Rectal smooth muscle tissue (tissue), 1 donor: ENCODE results near the gene DENND4B.
"Not testable (repeated sequence)": the region's sequence is repeated elsewhere in the genome, so short reads cannot be mapped to it uniquely, and the experiment has no call there.

Source experiments
- H3K27ac ChIP-seq: one replicate; pipeline ENCODE4 v1.7.0; 2013; ENCODE audit warnings: low read depth, low read length, inconsistent platforms
- H3K27me3 ChIP-seq: one replicate; pipeline ENCODE4 v1.7.0; 2013; ENCODE audit warnings: low read length; ENCODE audit not compliant: control insufficient read depth, insufficient read depth
- H3K36me3 ChIP-seq: one replicate; pipeline ENCODE4 v1.7.0; 2013; ENCODE audit warnings: low read length; ENCODE audit not compliant: control insufficient read depth, insufficient read depth
- H3K4me1 ChIP-seq: one replicate; pipeline ENCODE4 v1.7.0; 2013; ENCODE audit warnings: low read length; ENCODE audit not compliant: control insufficient read depth, insufficient read depth
- H3K4me3 ChIP-seq: one replicate; pipeline ENCODE4 v1.7.0; 2013; ENCODE audit warnings: low read length
- H3K9ac ChIP-seq: one replicate; pipeline ENCODE4 v1.7.0; 2013; ENCODE audit warnings: low read length

DENND4B gene

DNA sequence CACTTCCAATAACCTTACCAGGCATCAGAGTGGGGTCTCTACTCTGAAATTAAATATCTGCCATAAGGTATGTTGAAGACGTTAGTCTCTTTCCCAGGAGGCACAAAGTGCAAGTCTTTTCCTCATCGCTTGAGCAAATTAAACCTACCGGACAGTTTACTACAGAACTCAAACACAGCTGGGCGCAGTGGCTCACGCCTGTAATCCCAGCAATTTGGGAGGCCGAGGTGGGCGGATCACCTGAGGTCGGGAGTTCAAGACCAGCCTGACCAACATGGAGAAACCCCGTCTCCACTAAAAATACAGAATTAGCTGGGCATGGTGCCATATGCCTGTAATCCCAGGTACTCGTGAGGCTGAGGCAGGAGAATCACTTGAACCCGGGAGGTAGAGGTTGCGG, 32.6 kb upstream of the DENND4B start:
- not testable (repeated sequence) for H3K4me3 ChIP-seq, H3K27me3 ChIP-seq, H3K4me1 ChIP-seq, H3K9ac ChIP-seq, H3K36me3 ChIP-seq, H3K27ac ChIP-seq

DNA sequence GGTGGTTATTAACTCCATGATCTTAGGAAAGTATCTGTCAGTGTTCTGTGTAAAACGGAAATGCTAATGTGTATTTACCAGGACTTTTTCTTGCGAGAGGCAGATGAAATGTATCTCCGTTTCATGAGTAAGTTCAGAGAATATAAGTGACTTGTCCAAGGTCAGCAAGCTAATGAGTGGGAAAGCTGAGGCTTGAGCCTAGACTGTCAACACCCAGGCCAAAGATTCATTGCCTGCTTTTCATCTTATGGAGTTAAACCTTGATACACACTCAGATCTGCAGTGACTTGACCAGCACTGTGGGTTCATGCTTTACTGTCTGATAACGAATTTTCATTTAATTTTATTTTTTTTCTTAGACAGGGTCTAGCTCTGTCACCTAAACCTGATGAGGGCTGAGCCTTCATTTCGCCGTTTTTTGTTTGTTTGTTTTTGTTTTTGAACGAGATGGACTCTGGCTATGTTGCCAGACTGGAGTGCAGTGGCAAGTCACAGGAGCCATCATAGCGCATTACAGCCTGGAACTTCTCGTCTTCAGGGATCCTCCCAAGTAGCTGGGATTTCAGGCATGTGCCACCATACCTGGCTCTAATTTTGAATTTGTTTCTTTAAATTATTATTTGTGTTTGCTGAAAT, 31.9 kb upstream of the DENND4B start:
- peak overlapping the region; percentile 89 for H3K4me3 ChIP-seq
- peaks cover 3% of the 10 kb centered on the region for H3K36me3 ChIP-seq
- no peaks in the 10 kb centered on the region for H3K27me3 ChIP-seq
- peaks cover 6% of the 10 kb centered on the region for H3K4me1 ChIP-seq
- H3K27ac ChIP-seq, result peak overlapping the region; percentile 79
- H3K9ac ChIP-seq, result no peak overlapping the region

DNA sequence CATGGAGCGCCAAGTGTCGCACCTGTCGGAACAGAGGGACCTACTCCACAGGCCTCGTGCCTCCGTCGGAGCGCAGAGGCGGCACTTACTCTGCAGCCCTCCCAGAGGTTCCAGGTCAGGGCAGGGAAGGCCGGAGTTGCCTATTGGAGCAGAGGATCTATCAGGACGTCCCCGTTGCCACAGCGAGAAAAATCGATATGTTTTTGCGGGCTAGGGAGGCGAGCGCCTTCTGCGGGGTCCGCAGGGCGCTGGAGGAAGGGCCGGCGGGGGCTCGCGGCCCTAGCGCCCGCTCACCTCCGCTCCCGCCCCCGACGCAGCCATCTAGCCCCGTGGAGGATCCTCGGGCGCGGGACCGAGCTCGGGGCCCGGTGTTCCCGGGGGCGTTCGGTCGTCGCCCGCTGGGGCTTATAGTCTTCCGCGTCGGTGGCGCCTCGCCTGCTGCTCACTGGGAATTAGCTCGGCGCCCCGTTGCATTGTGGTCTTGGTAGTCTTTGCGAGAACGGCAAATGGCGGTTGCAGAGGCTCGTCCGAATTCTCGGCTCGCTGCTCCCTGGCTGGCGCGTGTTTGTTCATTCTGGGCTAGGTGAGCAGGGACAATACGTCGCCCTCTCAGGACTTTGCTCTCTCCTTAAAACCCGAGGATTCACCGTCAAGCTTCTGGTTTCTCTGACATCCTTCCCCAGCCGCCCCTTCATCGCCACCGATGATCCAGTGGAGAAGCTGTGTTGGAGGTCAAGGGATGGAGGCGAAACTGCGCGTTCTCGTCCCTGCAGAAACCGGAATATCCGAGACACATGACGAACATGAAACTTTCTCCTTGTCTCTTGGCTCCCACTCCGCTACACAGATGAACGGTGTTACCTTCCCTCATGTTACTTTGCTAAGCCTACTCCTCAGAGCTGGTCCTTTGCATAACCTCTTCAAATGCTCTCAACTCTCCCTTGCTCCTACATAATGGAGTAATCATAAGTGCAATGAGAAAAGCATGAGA, 31.0 kb upstream of the DENND4B start, which contains the start of gene JTB:
TSS of gene JTB (minus strand) at position 425 of the 991 bp plus-strand sequence. CDS start at position 3, 422 bp downstream.
- Histone ChIP-seq H3K4me1 (peaks cover 6% of the 10 kb centered on the region), H3K9ac (peak within 1 kb of the TSS; percentile 78), H3K36me3 (peaks cover 5% of the 10 kb centered on the region), H3K27ac (peak within 1 kb of the TSS; percentile 79), H3K27me3 (no peaks in the 10 kb centered on the region), H3K4me3 (peak within 1 kb of the TSS; percentile 89)

DNA sequence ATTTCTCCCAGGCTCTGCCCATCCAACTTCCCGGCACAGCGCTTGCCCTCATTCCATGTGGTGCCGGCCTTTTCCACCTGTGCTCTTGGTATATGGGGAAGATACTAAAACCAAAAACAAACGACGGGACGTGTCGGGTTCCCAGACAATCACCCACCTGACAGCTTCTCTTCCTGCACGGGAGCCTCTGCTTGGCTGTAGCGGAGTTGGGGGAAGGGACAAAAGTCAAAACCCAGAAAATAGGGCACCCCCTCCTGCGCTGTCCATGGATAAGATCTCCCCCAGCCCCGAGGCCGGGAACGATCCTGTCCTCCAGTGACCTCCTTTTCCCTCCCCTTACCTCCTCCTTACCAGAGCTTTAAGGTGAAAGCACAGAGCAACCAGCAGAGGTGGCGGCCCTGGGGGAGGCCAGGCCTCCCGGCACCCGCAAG, 30.3 kb upstream of the DENND4B start:
- H3K4me1 ChIP-seq, result peaks cover 6% of the 10 kb centered on the region
- H3K36me3 ChIP-seq, result peaks cover 5% of the 10 kb centered on the region
- no peaks in the 10 kb centered on the region for H3K27me3 ChIP-seq
- H3K9ac ChIP-seq, result peak overlapping the region; percentile 78
- peak overlapping the region; percentile 79 for H3K27ac ChIP-seq
- H3K4me3 ChIP-seq, result peak overlapping the region; percentile 89

DNA sequence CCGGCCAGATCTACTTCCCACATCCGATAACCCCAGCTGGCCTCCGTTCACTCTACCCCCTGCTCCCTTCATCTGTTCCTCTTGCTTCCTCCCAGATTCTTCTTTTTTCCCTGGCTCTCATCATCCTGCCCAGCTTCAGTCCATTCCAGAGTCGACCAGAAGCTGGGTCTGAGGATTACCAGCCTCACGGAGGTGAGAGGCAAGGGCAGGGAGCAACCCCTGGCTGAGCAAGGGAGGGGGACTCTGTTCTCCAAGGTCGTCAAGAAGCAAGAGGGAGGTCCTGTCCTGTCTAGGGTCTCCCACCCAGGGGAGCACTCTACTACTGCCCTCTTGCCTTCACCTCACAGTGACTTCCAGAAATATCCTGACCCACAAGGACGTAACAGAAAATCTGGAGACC, 27.0 kb upstream of the DENND4B start:
- peaks cover 6% of the 10 kb centered on the region for H3K4me1 ChIP-seq
- H3K27ac ChIP-seq, result no peak overlapping the region

DNA sequence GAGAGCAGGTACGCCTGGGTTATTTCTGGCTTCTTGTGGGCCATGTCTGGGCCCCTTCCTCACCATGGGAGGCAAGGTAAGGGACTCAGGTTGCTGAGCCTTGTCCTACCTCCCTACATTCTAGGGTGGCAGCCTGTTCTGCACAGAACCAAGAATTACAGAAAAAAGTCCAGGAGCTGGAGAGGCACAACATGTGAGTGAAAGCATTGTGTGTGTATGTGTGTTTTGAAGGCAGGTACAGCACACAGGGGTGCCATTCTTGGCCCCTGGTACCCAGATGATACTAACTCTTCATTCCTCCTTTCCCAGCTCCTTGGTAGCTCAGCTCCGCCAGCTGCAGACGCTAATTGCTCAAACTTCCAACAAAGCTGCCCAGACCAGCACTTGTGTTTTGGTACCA, 26.6 kb upstream of the DENND4B start:
- peaks cover 5% of the 10 kb centered on the region for H3K36me3 ChIP-seq
- H3K4me3 ChIP-seq, result no peak overlapping the region
- no peak overlapping the region for H3K9ac ChIP-seq
- H3K27ac ChIP-seq, result no peak overlapping the region
- no peaks in the 10 kb centered on the region for H3K27me3 ChIP-seq
- H3K4me1 ChIP-seq, result peaks cover 9% of the 10 kb centered on the region

More for the DNA sequence above, 27.0 kb upstream of the DENND4B start:
- Histone ChIP-seq H3K4me3 (no peak overlapping the region), H3K27me3 (no peaks in the 10 kb centered on the region), H3K9ac (no peak overlapping the region), H3K36me3 (peaks cover 5% of the 10 kb centered on the region)

DNA sequence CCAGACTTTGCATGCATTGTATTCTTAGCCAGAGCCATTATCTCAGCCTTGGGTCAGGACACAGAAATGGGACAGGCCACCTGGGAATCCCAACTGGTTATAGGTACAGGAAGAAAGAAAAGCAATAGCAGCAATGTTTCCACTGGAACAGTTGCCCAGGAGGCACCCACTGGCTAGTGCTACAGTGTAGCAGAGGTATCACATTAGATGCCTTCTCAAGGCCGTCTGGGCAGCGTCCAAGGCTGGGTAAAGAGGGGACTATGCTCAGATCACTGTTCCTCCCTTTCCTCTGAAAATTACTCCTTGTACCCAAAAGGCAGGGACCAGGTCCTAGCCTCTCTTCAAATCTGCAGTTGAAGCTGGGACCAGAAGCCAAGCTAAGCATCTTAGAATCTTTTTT, 23.8 kb upstream of the DENND4B start:
- peaks cover 5% of the 10 kb centered on the region for H3K36me3 ChIP-seq
- H3K4me1 ChIP-seq, result peaks cover 10% of the 10 kb centered on the region
- H3K27me3 ChIP-seq, result no peaks in the 10 kb centered on the region
- H3K27ac ChIP-seq, result no peak overlapping the region
- H3K9ac ChIP-seq, result no peak overlapping the region
- H3K4me3 ChIP-seq, result no peak overlapping the region

DNA sequence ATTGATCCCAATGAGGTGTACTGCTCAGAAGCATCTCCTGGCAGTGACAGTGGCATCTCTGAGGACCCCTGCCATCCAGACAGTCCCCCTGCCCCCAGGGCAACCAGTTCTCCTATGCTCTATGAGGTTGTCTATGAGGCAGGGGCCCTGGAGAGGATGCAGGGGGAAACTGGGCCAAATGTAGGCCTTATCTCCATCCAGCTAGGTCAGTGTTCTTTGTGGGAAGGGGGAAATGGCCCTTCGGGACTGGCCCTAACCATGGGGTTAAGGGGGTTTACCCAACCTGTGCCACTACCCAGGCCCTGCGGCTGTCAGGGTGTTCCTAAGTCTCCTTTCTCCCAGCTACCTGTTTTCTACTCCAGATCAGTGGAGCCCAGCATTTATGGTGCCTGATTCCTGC, 22.5 kb upstream of the DENND4B start:
- Histone ChIP-seq H3K4me3 (no peak overlapping the region), H3K4me1 (peaks cover 14% of the 10 kb centered on the region)

DNA sequence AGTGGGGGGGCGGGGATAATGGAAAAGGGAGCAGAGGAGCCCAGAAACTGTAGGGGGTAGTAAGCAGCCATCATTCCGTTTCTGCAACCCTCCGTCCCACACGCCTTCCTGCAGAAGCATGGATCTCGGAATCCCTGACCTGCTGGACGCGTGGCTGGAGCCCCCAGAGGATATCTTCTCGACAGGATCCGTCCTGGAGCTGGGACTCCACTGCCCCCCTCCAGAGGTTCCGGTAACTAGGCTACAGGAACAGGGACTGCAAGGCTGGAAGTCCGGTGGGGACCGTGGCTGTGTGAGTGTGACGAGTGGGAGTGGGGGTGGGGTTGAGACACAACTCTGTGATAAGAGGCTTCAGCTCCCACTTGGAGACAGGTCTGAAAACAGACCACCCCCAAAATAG, 21.9 kb upstream of the DENND4B start:
- Histone ChIP-seq H3K4me1 (peaks cover 14% of the 10 kb centered on the region), H3K36me3 (peaks cover 5% of the 10 kb centered on the region), H3K27ac (peak overlapping the region; percentile 14), H3K9ac (peak overlapping the region; percentile 53), H3K4me3 (peak overlapping the region; percentile 71), H3K27me3 (no peaks in the 10 kb centered on the region)

More for the DNA sequence above, 22.5 kb upstream of the DENND4B start:
- Histone ChIP-seq H3K9ac (no peak overlapping the region), H3K27ac (no peak overlapping the region), H3K27me3 (no peaks in the 10 kb centered on the region), H3K36me3 (peaks cover 5% of the 10 kb centered on the region)

DNA sequence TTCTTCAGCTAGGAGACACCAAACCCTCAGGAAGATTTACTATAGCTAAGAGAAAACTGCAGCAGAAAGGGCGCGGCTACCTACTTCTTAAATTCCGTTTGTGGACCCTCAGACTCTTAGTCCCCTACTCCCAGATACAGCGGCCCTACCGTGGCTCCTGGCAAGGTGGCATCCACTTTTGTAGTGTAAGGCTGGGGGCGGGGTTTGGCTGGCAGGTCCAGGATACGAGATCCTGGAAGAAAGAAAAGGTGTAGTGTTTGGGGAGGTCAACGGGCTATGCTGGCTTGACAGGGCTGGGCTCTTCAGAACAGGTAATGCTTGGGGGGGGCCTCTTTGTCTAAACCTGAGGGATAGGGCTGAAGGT, 21.5 kb upstream of the DENND4B start:
- Histone ChIP-seq H3K27me3 (no peaks in the 10 kb centered on the region), H3K27ac (peak overlapping the region; percentile 89), H3K4me3 (peak overlapping the region; percentile 71), H3K9ac (peak overlapping the region; percentile 29), H3K4me1 (peaks cover 14% of the 10 kb centered on the region), H3K36me3 (peaks cover 2% of the 10 kb centered on the region)

DNA sequence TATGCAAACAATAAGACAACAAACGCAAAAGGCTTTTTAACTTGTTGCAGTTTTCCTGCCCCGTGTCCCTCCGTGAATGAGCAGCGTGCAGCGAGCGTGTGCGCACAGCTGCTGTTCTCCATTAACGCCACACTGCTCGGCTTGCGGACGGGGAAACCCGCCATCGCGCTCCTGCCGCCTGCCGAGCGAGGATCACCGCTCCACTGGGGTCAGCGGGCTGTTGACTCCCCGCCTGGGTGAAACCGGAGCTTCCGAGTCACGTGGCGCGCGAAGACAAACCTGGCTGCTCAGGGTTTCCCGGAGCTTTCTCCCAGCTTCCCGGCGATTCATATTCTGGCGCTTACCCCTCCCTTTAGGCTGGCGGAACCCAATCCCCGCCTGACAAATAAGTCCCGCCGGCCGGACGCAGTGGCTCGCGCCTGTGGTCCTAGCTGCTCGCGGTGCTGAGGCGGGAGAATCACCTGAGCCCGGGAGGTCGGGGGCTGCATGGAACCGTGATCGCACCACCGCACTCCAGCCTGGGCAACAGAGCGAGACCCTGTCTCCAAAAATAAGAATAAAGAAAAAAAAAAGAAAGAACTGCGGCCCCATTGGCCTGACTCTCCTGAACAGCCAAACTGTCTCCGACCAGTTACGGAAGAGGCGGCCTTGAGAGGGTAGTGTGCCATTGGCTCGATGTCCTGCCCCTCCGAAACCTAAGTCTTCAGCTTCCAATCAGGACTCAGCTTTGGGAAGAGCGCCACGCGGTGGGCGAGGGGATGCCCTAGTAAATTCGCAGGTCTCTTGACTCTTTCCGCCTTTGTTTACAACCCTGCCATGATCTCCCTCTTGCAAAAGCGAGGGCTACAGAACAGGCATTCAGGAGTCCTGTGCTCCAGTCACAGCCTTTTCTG, 20.8 kb upstream of the DENND4B start, which contains the start of gene CREB3L4:
TSS of gene CREB3L4 (plus strand) at position 796 of the 893 bp plus-strand sequence. CDS start 624 bp downstream, outside the sequence.
- peak within 1 kb of the TSS; percentile 71 for H3K4me3 ChIP-seq
- peak within 1 kb of the TSS; percentile 53 for H3K9ac ChIP-seq
- H3K27ac ChIP-seq, result peak within 1 kb of the TSS; percentile 89
- no peaks in the 10 kb centered on the region for H3K36me3 ChIP-seq
- H3K27me3 ChIP-seq, result no peaks in the 10 kb centered on the region
- H3K4me1 ChIP-seq, result peaks cover 14% of the 10 kb centered on the region
